BLaER1 (cell line): ENCODE data around the gene TMEM178B.

Experiments used
- H3K27ac ChIP-seq: shearing (Covaris generic); formaldehyde crosslinking; 2 replicates; pipeline ENCODE4 v1.8.1; 2022
- H3K27me3 ChIP-seq: shearing (Covaris generic); formaldehyde crosslinking; 2 replicates; pipeline ENCODE4 v1.8.1; 2022
- H3K36me3 ChIP-seq: shearing (Covaris generic); formaldehyde crosslinking; 2 replicates; pipeline ENCODE4 v1.8.1; 2022
- H3K4me1 ChIP-seq: shearing (Covaris generic); formaldehyde crosslinking; 2 replicates; pipeline ENCODE4 v1.8.1; 2022
- H3K4me2 ChIP-seq: shearing (Covaris generic); formaldehyde crosslinking; 2 replicates; pipeline ENCODE4 v1.8.1; 2022
- H3K4me3 ChIP-seq: shearing (Covaris generic); formaldehyde crosslinking; 2 replicates; pipeline ENCODE4 v1.8.1; 2022
- H3K9ac ChIP-seq: shearing (Covaris generic); formaldehyde crosslinking; 2 replicates; pipeline ENCODE4 v1.8.1; 2022
- H3K9me3 ChIP-seq: shearing (Covaris generic); formaldehyde crosslinking; 2 replicates; pipeline ENCODE4 v1.8.1; 2022
- H4K20me1 ChIP-seq: shearing (Covaris generic); formaldehyde crosslinking; 2 replicates; pipeline ENCODE4 v1.8.1; 2022
- Cebpa-rat ChIP-seq: shearing (Covaris generic); IDR thresholded peaks from 2 replicates; pipeline ENCODE4 v1.8.1; 2022

The TMEM178B gene

GRCh38 chr7:141340991-141341390, 267.1 kb downstream of the TMEM178B start:
- Histone ChIP-seq H3K4me3 (no peak overlapping the region), H3K9ac (no peak overlapping the region), H3K27ac (no peak overlapping the region), H4K20me1 (no peaks in the 10 kb centered on the region), H3K36me3 (no peaks in the 10 kb centered on the region), H3K4me1 (no peaks in the 10 kb centered on the region), H3K4me2 (no peak overlapping the region), H3K27me3 (no peaks in the 10 kb centered on the region), H3K9me3 (no peaks in the 10 kb centered on the region)
- TF ChIP-seq Cebpa-rat, result no peak

- Histone ChIP-seq H3K36me3 (no peaks in the 10 kb centered on the region), H3K4me2 (no peak overlapping the region), H3K9ac (no peak overlapping the region), H3K9me3 (no peaks in the 10 kb centered on the region), H3K27me3 (no peaks in the 10 kb centered on the region), H3K4me3 (no peak overlapping the region), H3K27ac (no peak overlapping the region), H4K20me1 (no peaks in the 10 kb centered on the region), H3K4me1 (no peaks in the 10 kb centered on the region)
- no peak for TF ChIP-seq Cebpa-rat
Measured at GRCh38 chr7:141342621-141343408, 269.0 kb downstream of the TMEM178B start.

GRCh38 chr7:141344153-141344935, 270.5 kb downstream of the TMEM178B start:
- no peak overlapping the region for H3K4me2 ChIP-seq
- no peaks in the 10 kb centered on the region for H3K27me3 ChIP-seq
- H3K36me3 ChIP-seq, result no peaks in the 10 kb centered on the region
- H3K9me3 ChIP-seq, result no peaks in the 10 kb centered on the region
- no peaks in the 10 kb centered on the region for H4K20me1 ChIP-seq
- no peaks in the 10 kb centered on the region for H3K4me1 ChIP-seq
- no peak overlapping the region for H3K4me3 ChIP-seq
- no peak for TF ChIP-seq Cebpa-rat
- no peak overlapping the region for H3K9ac ChIP-seq
- no peak overlapping the region for H3K27ac ChIP-seq

- no peak for TF ChIP-seq Cebpa-rat
- Histone ChIP-seq H3K4me2 (no peak overlapping the region), H4K20me1 (no peaks in the 10 kb centered on the region), H3K27me3 (no peaks in the 10 kb centered on the region), H3K36me3 (no peaks in the 10 kb centered on the region), H3K4me1 (peaks cover 2% of the 10 kb centered on the region; the same call in 1 of the 2 replicates), H3K27ac (no peak overlapping the region), H3K9ac (no peak overlapping the region), H3K9me3 (no peaks in the 10 kb centered on the region), H3K4me3 (no peak overlapping the region)
Measured at GRCh38 chr7:141348728-141349127, 274.9 kb downstream of the TMEM178B start.

GRCh38 chr7:141349338-141349737, 275.5 kb downstream of the TMEM178B start:
- no peaks in the 10 kb centered on the region for H3K9me3 ChIP-seq
- no peak overlapping the region for H3K27ac ChIP-seq
- H3K9ac ChIP-seq, result no peak overlapping the region
- no peaks in the 10 kb centered on the region for H3K36me3 ChIP-seq
- H4K20me1 ChIP-seq, result no peaks in the 10 kb centered on the region
- H3K4me1 ChIP-seq, result peaks cover 9% of the 10 kb centered on the region
- H3K4me2 ChIP-seq, result no peak overlapping the region
- TF ChIP-seq Cebpa-rat, result no peak
- H3K27me3 ChIP-seq, result no peaks in the 10 kb centered on the region
- no peak overlapping the region for H3K4me3 ChIP-seq

GRCh38 chr7:141349804-141350203, 275.9 kb downstream of the TMEM178B start:
- Histone ChIP-seq H3K36me3 (no peaks in the 10 kb centered on the region), H3K4me2 (no peak overlapping the region), H3K4me1 (peaks cover 13% of the 10 kb centered on the region), H3K9ac (no peak overlapping the region), H3K27me3 (no peaks in the 10 kb centered on the region), H3K9me3 (no peaks in the 10 kb centered on the region), H3K27ac (no peak overlapping the region), H3K4me3 (no peak overlapping the region), H4K20me1 (no peaks in the 10 kb centered on the region)
- no peak for TF ChIP-seq Cebpa-rat

- H3K4me1 ChIP-seq, result peaks cover 20% of the 10 kb centered on the region
- H3K9me3 ChIP-seq, result no peaks in the 10 kb centered on the region
- no peak overlapping the region for H3K4me2 ChIP-seq
- no peak overlapping the region for H3K27ac ChIP-seq
- no peak overlapping the region for H3K9ac ChIP-seq
- H3K4me3 ChIP-seq, result no peak overlapping the region
- H4K20me1 ChIP-seq, result no peaks in the 10 kb centered on the region
- no peaks in the 10 kb centered on the region for H3K27me3 ChIP-seq
- no peaks in the 10 kb centered on the region for H3K36me3 ChIP-seq
- no peak for TF ChIP-seq Cebpa-rat
Measured at GRCh38 chr7:141351175-141351574, 277.3 kb downstream of the TMEM178B start.

GRCh38 chr7:141352955-141353354, 279.1 kb downstream of the TMEM178B start:
- Histone ChIP-seq H3K4me1 (peaks cover 20% of the 10 kb centered on the region), H3K4me3 (no peak overlapping the region), H4K20me1 (no peaks in the 10 kb centered on the region)

GRCh38 chr7:141354251-141354650, 280.4 kb downstream of the TMEM178B start:
- peaks cover 7% of the 10 kb centered on the region for H3K9me3 ChIP-seq
- H3K4me1 ChIP-seq, result peaks cover 20% of the 10 kb centered on the region
- no peak overlapping the region for H3K9ac ChIP-seq
- TF ChIP-seq Cebpa-rat, result no peak
- H3K27ac ChIP-seq, result no peak overlapping the region
- no peaks in the 10 kb centered on the region for H3K36me3 ChIP-seq
- no peaks in the 10 kb centered on the region for H3K27me3 ChIP-seq
- no peaks in the 10 kb centered on the region for H4K20me1 ChIP-seq
- H3K4me2 ChIP-seq, result peak overlapping the region; percentile 50
- H3K4me3 ChIP-seq, result no peak overlapping the region

More at GRCh38 chr7:141352955-141353354, 279.1 kb downstream of the TMEM178B start:
- Histone ChIP-seq H3K27ac (no peak overlapping the region), H3K9ac (no peak overlapping the region), H3K9me3 (no peaks in the 10 kb centered on the region), H3K27me3 (no peaks in the 10 kb centered on the region), H3K4me2 (no peak overlapping the region), H3K36me3 (no peaks in the 10 kb centered on the region)
- no peak for TF ChIP-seq Cebpa-rat

GRCh38 chr7:141355032-141355431, 281.2 kb downstream of the TMEM178B start:
- no peak overlapping the region for H3K27ac ChIP-seq
- H3K4me1 ChIP-seq, result peaks cover 20% of the 10 kb centered on the region
- no peaks in the 10 kb centered on the region for H3K27me3 ChIP-seq
- no peak overlapping the region for H3K4me3 ChIP-seq
- H3K4me2 ChIP-seq, result peak overlapping the region; percentile 50
- 0 out of 2 replicates have a peak overlapping the region, but pooled peaks have one; percentile 13 for H3K9ac ChIP-seq
- TF ChIP-seq Cebpa-rat, result no peak
- H3K9me3 ChIP-seq, result peaks cover 14% of the 10 kb centered on the region
- no peaks in the 10 kb centered on the region for H4K20me1 ChIP-seq
- no peaks in the 10 kb centered on the region for H3K36me3 ChIP-seq
